Melanocyte of skin (primary cell): ENCODE measurements around the gene BBC3. TPM values are rescaled to one million over a fixed set of nuclear protein-coding genes. Genes with fewer than 3 reads are reported as not detected.

Experiments used
- small RNA-seq, 2 donors: library from RNA; depleted of rRNA; stranded (forward); fragments of <200 nt; gene quantifications; one replicate each; pipeline ENCODE3, GENCODE V24; 2012
- total RNA-seq, 2 donors: library from RNA; depleted of rRNA; stranded (reverse); fragments of >200 nt; gene quantifications; 2 replicates each; pipeline ENCODE4 v1.2.3, GENCODE V29; 2012

Gene BBC3
- total RNA-seq = 1 to 10 TPM; 5.0 to 8.9 TPM

GRCh38 chr19:47230921-47231214, at the start of gene BBC3:
BBC3 (minus strand) TSS chr19:47231199; CDS start chr19:47228431, 2,768 bp downstream.

GRCh38 chr19:47274071-47274890, 43.3 kb upstream of the BBC3 start, which contains the start of gene INAFM1:
INAFM1 (plus strand) TSS chr19:47274885; CDS start chr19:47274920, 35 bp downstream.

GRCh38 chr19:47255879-47256692, 25.1 kb upstream of the BBC3 start, which contains the start of gene CCDC9:
CCDC9 (plus strand) TSS chr19:47256525; CDS start chr19:47258401, 1,876 bp downstream.

Small RNA genes within 50 kb of the gene (small RNA-seq; reads per million reads assigned to genes)
- gene MIR3190 = 0 reads per million in 2 donors

Other genes starting within 250 kb of the BBC3 start
- under 1 TPM; 0.34 to 0.67 TPM for gene NPAS1, start 211.4 kb downstream of the BBC3 start, total RNA-seq
- 10 to 100 TPM; 31.0 to 35.3 TPM for gene TMEM160, start 182.6 kb downstream of the BBC3 start, total RNA-seq
- gene ZC3H4, start 117.4 kb downstream of the BBC3 start, total RNA-seq = 10 to 100 TPM; 17.6 to 19.6 TPM
- 100 to 1,000 TPM in 1 of 2 donors, 10 to 100 TPM in 1; 81.2 to 154 TPM for gene SAE1, start 100.4 kb downstream of the BBC3 start, total RNA-seq
- gene CCDC9, start 25.3 kb upstream of the BBC3 start, total RNA-seq = 1 to 10 TPM; 2.1 to 4.3 TPM
- gene INAFM1, start 43.7 kb upstream of the BBC3 start, total RNA-seq = under 1 TPM; 0.69 to 1.00 TPM
- under 1 TPM; under 0.01 to 0.33 TPM for gene C5AR1, start 78.7 kb upstream of the BBC3 start, total RNA-seq
- not detected for gene C5AR2, start 101.0 kb upstream of the BBC3 start, total RNA-seq
- gene DHX34, start 118.1 kb upstream of the BBC3 start, total RNA-seq = 10 to 100 TPM; 11.0 to 15.3 TPM
- gene MEIS3, start 188.3 kb upstream of the BBC3 start, total RNA-seq = 10 to 100 TPM; 11.0 to 29.3 TPM
- gene SLC8A2, start 240.7 kb upstream of the BBC3 start, total RNA-seq = 1 to 10 TPM in 1 of 2 donors, under 1 TPM in 1; 0.33 to 1.0 TPM